Measurements from ENCODE around the gene DHDDS.

DNA sequence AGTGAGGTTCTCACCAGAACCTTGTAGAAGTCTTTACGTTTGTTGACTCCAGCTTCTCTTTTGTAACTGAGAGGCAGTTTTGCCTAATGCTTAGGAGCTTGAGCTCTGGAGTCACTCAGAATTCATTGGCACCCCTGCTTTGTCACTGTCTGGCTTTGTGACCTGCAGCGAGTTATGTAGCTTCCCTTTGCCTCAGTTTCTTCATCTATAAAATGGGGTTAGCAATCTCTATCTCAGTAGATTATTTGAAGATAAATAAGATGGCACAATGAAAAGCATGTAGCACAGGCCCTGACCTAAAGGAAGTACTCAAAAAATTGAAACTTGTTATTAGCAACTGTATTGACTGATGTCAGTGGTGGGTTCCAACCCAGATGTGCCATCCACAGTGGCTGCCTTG is 8.1 kb downstream of the DHDDS start:
- TF ChIP-seq POLR2A (IDR thresholded peaks at IDR 0.05) (no peak), EP300 (IDR thresholded peaks at IDR 0.05) (no peak)
- TF ChIP-seq, protein P1, sequence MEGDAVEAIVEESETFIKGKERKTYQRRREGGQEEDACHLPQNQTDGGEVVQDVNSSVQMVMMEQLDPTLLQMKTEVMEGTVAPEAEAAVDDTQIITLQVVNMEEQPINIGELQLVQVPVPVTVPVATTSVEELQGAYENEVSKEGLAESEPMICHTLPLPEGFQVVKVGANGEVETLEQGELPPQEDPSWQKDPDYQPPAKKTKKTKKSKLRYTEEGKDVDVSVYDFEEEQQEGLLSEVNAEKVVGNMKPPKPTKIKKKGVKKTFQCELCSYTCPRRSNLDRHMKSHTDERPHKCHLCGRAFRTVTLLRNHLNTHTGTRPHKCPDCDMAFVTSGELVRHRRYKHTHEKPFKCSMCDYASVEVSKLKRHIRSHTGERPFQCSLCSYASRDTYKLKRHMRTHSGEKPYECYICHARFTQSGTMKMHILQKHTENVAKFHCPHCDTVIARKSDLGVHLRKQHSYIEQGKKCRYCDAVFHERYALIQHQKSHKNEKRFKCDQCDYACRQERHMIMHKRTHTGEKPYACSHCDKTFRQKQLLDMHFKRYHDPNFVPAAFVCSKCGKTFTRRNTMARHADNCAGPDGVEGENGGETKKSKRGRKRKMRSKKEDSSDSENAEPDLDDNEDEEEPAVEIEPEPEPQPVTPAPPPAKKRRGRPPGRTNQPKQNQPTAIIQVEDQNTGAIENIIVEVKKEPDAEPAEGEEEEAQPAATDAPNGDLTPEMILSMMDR (IDR thresholded peaks at IDR 0.05), result no peak
